Panc1 (cell line): ENCODE results near the gene ERCC1.

Experiments
- CTCF ChIP-seq: fragments of 450-650 bp; IDR thresholded peaks from 2 replicates; pipeline ENCODE4 v1.5.1; 2017; ENCODE audit warnings: mild to moderate bottlenecking
- SIN3A ChIP-seq: IDR thresholded peaks from 2 replicates; pipeline ENCODE4 v1.6.1; 2012; ENCODE audit warnings: low read depth, mild to moderate bottlenecking, low read length, moderate library complexity, borderline replicate concordance; ENCODE audit not compliant: insufficient read depth
- TF ChIP-seq, protein P1 (sequence below), 2 experiments: IDR thresholded peaks; 2 replicates each; pipeline ENCODE4 v1.6.1; 2011 to 2012; ENCODE audit warnings: low read depth in 2 of 2, control low read depth in 1 of 2, low read length in 1 of 2, mild to moderate bottlenecking in 1 of 2, moderate library complexity in 1 of 2; ENCODE audit not compliant: insufficient read depth in 1 of 2

GRCh38 chr19:45395821-45396617 is 27.7 kb downstream of the ERCC1 start:
- TF ChIP-seq CTCF, result no peak
- TF ChIP-seq, protein P1, sequence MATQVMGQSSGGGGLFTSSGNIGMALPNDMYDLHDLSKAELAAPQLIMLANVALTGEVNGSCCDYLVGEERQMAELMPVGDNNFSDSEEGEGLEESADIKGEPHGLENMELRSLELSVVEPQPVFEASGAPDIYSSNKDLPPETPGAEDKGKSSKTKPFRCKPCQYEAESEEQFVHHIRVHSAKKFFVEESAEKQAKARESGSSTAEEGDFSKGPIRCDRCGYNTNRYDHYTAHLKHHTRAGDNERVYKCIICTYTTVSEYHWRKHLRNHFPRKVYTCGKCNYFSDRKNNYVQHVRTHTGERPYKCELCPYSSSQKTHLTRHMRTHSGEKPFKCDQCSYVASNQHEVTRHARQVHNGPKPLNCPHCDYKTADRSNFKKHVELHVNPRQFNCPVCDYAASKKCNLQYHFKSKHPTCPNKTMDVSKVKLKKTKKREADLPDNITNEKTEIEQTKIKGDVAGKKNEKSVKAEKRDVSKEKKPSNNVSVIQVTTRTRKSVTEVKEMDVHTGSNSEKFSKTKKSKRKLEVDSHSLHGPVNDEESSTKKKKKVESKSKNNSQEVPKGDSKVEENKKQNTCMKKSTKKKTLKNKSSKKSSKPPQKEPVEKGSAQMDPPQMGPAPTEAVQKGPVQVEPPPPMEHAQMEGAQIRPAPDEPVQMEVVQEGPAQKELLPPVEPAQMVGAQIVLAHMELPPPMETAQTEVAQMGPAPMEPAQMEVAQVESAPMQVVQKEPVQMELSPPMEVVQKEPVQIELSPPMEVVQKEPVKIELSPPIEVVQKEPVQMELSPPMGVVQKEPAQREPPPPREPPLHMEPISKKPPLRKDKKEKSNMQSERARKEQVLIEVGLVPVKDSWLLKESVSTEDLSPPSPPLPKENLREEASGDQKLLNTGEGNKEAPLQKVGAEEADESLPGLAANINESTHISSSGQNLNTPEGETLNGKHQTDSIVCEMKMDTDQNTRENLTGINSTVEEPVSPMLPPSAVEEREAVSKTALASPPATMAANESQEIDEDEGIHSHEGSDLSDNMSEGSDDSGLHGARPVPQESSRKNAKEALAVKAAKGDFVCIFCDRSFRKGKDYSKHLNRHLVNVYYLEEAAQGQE (IDR thresholded peaks at IDR 0.05; ENCODE audit: insufficient read depth in 1 of 2, low read depth in 2 of 2, low read length in 1 of 2), result no peak
- no peak for TF ChIP-seq SIN3A
